IMR-90 (cell line): ENCODE data around the gene RGL4. TPM values are rescaled to one million over a fixed set of nuclear protein-coding genes. Genes with fewer than 3 reads are reported as not detected.

Experiments
- ATAC-seq: fragments of 200-7000 bp; cut with Tn5 transposase; 2 replicates; pipeline ENCODE4 v1.9.1; 2020; ENCODE audit warnings: low read depth, mild to moderate bottlenecking, moderate library complexity
- BruUV-seq: library from RNA; stranded (reverse); fragments of 400-500 nt; replicated peaks from 2 replicates; lab custom pipeline; 2021; lab: Mats Ljungman, UMichigan
- CTCF ChIA-PET: fragments of 300-600 bp; formaldehyde crosslinking; extraction: SDS; loops from one replicate; lab custom pipeline; 2021; ENCODE audit warnings: antibody characterized with exemption; lab: Yijun Ruan, JAX
- POLR2A ChIA-PET: fragments of 300-600 bp; sonication (Branson Sonifier 250); formaldehyde crosslinking; loops from one replicate; lab custom pipeline; 2022; ENCODE audit warnings: antibody characterized with exemption; ENCODE audit not compliant: unreplicated experiment; lab: Charles Lee
- DNase-seq: peaks from one replicate; pipeline ENCODE4 v3.0.0; 2013
- H2AFZ ChIP-seq: replicated peaks from 2 replicates; pipeline ENCODE3; 2013; ENCODE audit warnings: low read length, mild to moderate bottlenecking; ENCODE audit not compliant: poor library complexity
- H2AK5ac ChIP-seq: 2 replicates; pipeline ENCODE4 v1.6.1; 2013; ENCODE audit warnings: low read depth, low read length, inconsistent platforms
- H2AK9ac ChIP-seq: replicated peaks from 2 replicates; pipeline ENCODE3; 2013; ENCODE audit warnings: mild to moderate bottlenecking, low read depth, low read length, moderate library complexity; ENCODE audit not compliant: poor library complexity
- H2BK120ac ChIP-seq: 2 replicates; pipeline ENCODE4 v1.6.1; 2013; ENCODE audit warnings: low read depth, low read length, inconsistent platforms
- H2BK15ac ChIP-seq: 3 replicates; pipeline ENCODE4 v1.6.1; 2013; ENCODE audit warnings: low read depth, low read length, inconsistent platforms
- H2BK20ac ChIP-seq: 2 replicates; pipeline ENCODE4 v1.6.1; 2013; ENCODE audit warnings: low read depth, mild to moderate bottlenecking, inconsistent platforms, low read length, moderate library complexity
- H2BK5ac ChIP-seq: 2 replicates; pipeline ENCODE4 v1.6.1; 2013; ENCODE audit warnings: mild to moderate bottlenecking, low read depth, low read length, inconsistent platforms; ENCODE audit not compliant: poor library complexity, severe bottlenecking
- H3K14ac ChIP-seq: replicated peaks from 2 replicates; pipeline ENCODE4 v1.6.1; 2013; ENCODE audit warnings: low read depth, low read length, inconsistent platforms
- H3K18ac ChIP-seq: 2 replicates; pipeline ENCODE4 v1.6.1; 2013; ENCODE audit warnings: low read depth, low read length, control low read depth
- H3K23ac ChIP-seq: 2 replicates; pipeline ENCODE4 v1.6.1; 2013; ENCODE audit warnings: low read depth, low read length, inconsistent platforms
- H3K27ac ChIP-seq: 2 replicates; pipeline ENCODE4 v1.5.1; 2013; ENCODE audit warnings: mild to moderate bottlenecking, control low read depth, low read length; ENCODE audit not compliant: insufficient read depth
- H3K27me3 ChIP-seq: 2 replicates; pipeline ENCODE4 v1.6.1; 2013; ENCODE audit warnings: low read length; ENCODE audit not compliant: control insufficient read depth, insufficient read depth
- H3K36me3 ChIP-seq: 2 replicates; pipeline ENCODE4 v1.6.1; 2013; ENCODE audit warnings: low read length, mixed read lengths; ENCODE audit not compliant: control insufficient read depth, insufficient read depth
- H3K4ac ChIP-seq: 2 replicates; pipeline ENCODE4 v1.6.1; 2013; ENCODE audit warnings: low read depth, low read length, inconsistent platforms
- H3K4me1 ChIP-seq: 2 replicates; pipeline ENCODE4 v1.6.1; 2013; ENCODE audit warnings: low read length, mixed read lengths; ENCODE audit not compliant: control insufficient read depth, insufficient read depth
- H3K4me2 ChIP-seq: 2 replicates; pipeline ENCODE4 v1.6.1; 2013; ENCODE audit warnings: low read depth, mild to moderate bottlenecking, control low read depth, low read length, moderate library complexity
- H3K4me3 ChIP-seq: 2 replicates; pipeline ENCODE4 v1.5.1; 2013; ENCODE audit warnings: low read depth, mild to moderate bottlenecking, control low read depth, low read length, moderate library complexity; ENCODE audit not compliant: insufficient read depth
- H3K56ac ChIP-seq: 2 replicates; pipeline ENCODE4 v1.6.1; 2013; ENCODE audit warnings: low read length, inconsistent platforms; ENCODE audit not compliant: insufficient read depth; ENCODE audit errors: extremely low read depth
- H3K79me1 ChIP-seq, 2 experiments: 2 replicates each; pipeline ENCODE4 v1.6.1; 2013; ENCODE audit warnings: low read length in 2 of 2, inconsistent platforms in 1 of 2, low read depth in 1 of 2
- H3K9ac ChIP-seq: 2 replicates; pipeline ENCODE4 v1.6.1; 2013; ENCODE audit warnings: low read depth, low read length, control low read depth
- H3K9me1 ChIP-seq: 2 replicates; pipeline ENCODE4 v1.6.1; 2013; ENCODE audit warnings: low read length, inconsistent platforms; ENCODE audit not compliant: insufficient read depth
- H3K9me3 ChIP-seq: 2 replicates; pipeline ENCODE4 v1.6.1; 2013; ENCODE audit warnings: low read length; ENCODE audit not compliant: control insufficient read depth, insufficient read depth
- H4K20me1 ChIP-seq: 2 replicates; pipeline ENCODE4 v1.6.1; 2013; ENCODE audit warnings: low read length, inconsistent platforms; ENCODE audit not compliant: insufficient read depth
- H4K5ac ChIP-seq: 2 replicates; pipeline ENCODE4 v1.6.1; 2013; ENCODE audit warnings: mild to moderate bottlenecking, low read depth, low read length, control low read depth
- H4K8ac ChIP-seq, 2 experiments: 2 replicates each; pipeline ENCODE4 v1.6.1; 2013; ENCODE audit warnings: low read depth in 2 of 2, low read length in 2 of 2, control low read depth in 1 of 2, inconsistent platforms in 1 of 2
- H4K91ac ChIP-seq: 2 replicates; pipeline ENCODE4 v1.6.1; 2013; ENCODE audit warnings: low read depth, low read length, inconsistent platforms; ENCODE audit not compliant: insufficient read depth
- BHLHE40 ChIP-seq: fragments of 150-350 bp; IDR thresholded peaks from 2 replicates; pipeline ENCODE4 v1.6.1; 2016; ENCODE audit warnings: mild to moderate bottlenecking, low read depth, low read length
- FOS ChIP-seq: fragments of 150-350 bp; IDR thresholded peaks from 2 replicates; pipeline ENCODE4 v1.6.1; 2016; ENCODE audit warnings: low read depth, low read length
- MAZ ChIP-seq: IDR thresholded peaks from 2 replicates; pipeline ENCODE4 v1.6.1; 2012; ENCODE audit warnings: low read depth, mild to moderate bottlenecking, low read length, improper control_type of control experiment, moderate library complexity, borderline replicate concordance
- NFE2L2 ChIP-seq: fragments of 150-350 bp; IDR thresholded peaks from 2 replicates; pipeline ENCODE4 v1.6.1; 2016; ENCODE audit warnings: low read depth, mild to moderate bottlenecking, low read length
- POLR2A ChIP-seq: IDR thresholded peaks from 2 replicates; pipeline ENCODE4 v1.6.1; 2012; ENCODE audit warnings: mild to moderate bottlenecking, low read depth, low read length
- RCOR1 ChIP-seq: IDR thresholded peaks from 2 replicates; pipeline ENCODE4 v1.6.1; 2012; ENCODE audit warnings: mild to moderate bottlenecking, low read length, improper control_type of control experiment; ENCODE audit not compliant: insufficient replicate concordance
- RFX5 ChIP-seq: IDR thresholded peaks from 2 replicates; pipeline ENCODE4 v1.8.0; 2012; ENCODE audit warnings: low read depth, mild to moderate bottlenecking, low read length, moderate library complexity
- WGBS, 2 experiments: methylation state at CpG; one replicate each; pipeline versions ENCODE4 v1.1.5 to v1.1.7; 2013; ENCODE audit warnings: missing lambda C conversion rate in 2 of 2; ENCODE audit not compliant: insufficient read length in 1 of 2; ENCODE audit errors: extremely low coverage in 2 of 2; 5-methylcytosine and 5-hydroxymethylcytosine counted together
- dilution Hi-C: fragments of 300-500 bp; cut with HindIII; formaldehyde crosslinking; loops from one replicate; pipeline ENCODE4 v1.14.3; 2018; ENCODE audit warnings: low sequenced_read_pairs; ENCODE audit not compliant: unreplicated experiment
- in situ Hi-C: fragments of 300-500 bp; cut with MboI; formaldehyde crosslinking; loops from 3 replicates; pipeline ENCODE4 v1.14.3; 2019; ENCODE audit warnings: low sequenced_read_pairs, inconsistent platforms, mixed read lengths
- intact Hi-C: fragments of 100-400 bp; cut with micrococcal nuclease; formaldehyde crosslinking; loops from 2 replicates; pipeline ENCODE4 v1.10.0; 2022
- polyA plus RNA-seq, 3 experiments: library from polyadenylated mRNA; depleted of rRNA; stranded (reverse); fragments of >200 nt; gene quantifications; 2 replicates each; pipeline ENCODE4 v1.2.3, GENCODE V29; 2012; ENCODE audit warnings: low replicate concordance in 1 of 3
- total RNA-seq: library from RNA; depleted of rRNA; stranded (reverse); fragments of >200 nt; gene quantifications from 2 replicates; pipeline ENCODE4 v1.2.3, GENCODE V29; 2012
- TF ChIP-seq, protein P1 (sequence below): conservative IDR thresholded peaks from 2 replicates; pipeline ENCODE4 v1.5.1; 2012; ENCODE audit warnings: mild to moderate bottlenecking, low read depth, low read length, improper control_type of control experiment
- TF ChIP-seq, protein P2 (sequence below): fragments of 150-350 bp; IDR thresholded peaks from 2 replicates; pipeline ENCODE4 v1.6.1; 2016; ENCODE audit warnings: low read depth, mild to moderate bottlenecking, low read length, moderate library complexity, borderline replicate concordance

The RGL4 gene
- total and polyA plus RNA-seq, 2 of the 4 experiments (the other 2 are of a cell fraction): not detected

DNA sequence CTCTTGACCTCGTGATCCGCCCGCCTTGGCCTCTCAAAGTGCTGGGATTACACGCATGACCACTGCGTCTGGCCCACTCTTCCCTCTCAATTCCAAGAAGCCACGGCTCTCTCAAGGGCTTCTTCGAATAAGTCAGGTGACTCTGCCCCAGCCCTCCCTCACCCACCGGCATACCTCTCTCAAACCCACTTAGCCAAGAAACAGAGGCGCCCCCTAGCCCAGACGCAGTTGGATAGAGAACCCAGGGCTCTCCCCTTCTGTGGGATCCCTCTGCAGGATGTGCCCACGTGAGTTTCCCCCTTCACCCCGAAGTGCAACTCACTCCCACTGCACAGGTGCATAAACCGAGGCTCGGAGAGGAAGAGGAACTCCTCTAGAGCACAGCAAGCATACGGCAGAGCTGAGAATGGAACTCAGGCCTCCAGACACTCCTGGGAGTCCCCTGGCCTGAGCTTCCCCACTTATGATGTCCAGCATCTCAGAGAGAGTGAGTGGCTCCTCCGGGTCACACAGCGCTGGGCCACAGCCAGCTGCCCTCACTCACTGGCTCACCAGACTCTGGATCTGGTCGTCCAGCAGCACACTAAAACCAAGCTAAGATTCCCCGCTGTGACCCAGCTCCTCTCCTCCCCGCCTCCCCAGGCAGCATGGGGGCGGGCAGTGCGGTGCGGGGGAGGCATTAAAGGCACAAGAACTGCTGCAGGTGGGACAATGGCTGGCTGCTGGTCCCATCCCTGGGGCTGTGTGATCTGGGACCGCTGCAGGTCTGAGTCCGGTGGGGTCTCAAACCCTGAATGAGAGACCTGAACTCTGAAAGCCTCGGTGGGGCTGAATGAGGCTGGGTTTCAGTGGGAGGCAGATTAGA lies 16.8 kb upstream of the RGL4 start:
- no peaks in the 10 kb centered on the region for H3K9me3 ChIP-seq
- no peak overlapping the region for H2AFZ ChIP-seq
- no TSS peak for BruUV-seq
- H3K18ac ChIP-seq: no peak overlapping the region
- H3K9ac ChIP-seq: no peak overlapping the region
- ATAC-seq (no peak), DNase-seq (no peak)
- H4K5ac ChIP-seq: no peak overlapping the region
- no peak overlapping the region for H2BK120ac ChIP-seq
- H3K79me1 ChIP-seq: no peaks in the 10 kb centered on the region
- no peaks in the 10 kb centered on the region for H3K27me3 ChIP-seq
- TF ChIP-seq RFX5: no peak
- no peak for TF ChIP-seq FOS
- no peak for TF ChIP-seq POLR2A
- TF ChIP-seq NFE2L2: no peak
- TF ChIP-seq, protein P1, sequence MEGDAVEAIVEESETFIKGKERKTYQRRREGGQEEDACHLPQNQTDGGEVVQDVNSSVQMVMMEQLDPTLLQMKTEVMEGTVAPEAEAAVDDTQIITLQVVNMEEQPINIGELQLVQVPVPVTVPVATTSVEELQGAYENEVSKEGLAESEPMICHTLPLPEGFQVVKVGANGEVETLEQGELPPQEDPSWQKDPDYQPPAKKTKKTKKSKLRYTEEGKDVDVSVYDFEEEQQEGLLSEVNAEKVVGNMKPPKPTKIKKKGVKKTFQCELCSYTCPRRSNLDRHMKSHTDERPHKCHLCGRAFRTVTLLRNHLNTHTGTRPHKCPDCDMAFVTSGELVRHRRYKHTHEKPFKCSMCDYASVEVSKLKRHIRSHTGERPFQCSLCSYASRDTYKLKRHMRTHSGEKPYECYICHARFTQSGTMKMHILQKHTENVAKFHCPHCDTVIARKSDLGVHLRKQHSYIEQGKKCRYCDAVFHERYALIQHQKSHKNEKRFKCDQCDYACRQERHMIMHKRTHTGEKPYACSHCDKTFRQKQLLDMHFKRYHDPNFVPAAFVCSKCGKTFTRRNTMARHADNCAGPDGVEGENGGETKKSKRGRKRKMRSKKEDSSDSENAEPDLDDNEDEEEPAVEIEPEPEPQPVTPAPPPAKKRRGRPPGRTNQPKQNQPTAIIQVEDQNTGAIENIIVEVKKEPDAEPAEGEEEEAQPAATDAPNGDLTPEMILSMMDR: no peak
- TF ChIP-seq, protein P2, sequence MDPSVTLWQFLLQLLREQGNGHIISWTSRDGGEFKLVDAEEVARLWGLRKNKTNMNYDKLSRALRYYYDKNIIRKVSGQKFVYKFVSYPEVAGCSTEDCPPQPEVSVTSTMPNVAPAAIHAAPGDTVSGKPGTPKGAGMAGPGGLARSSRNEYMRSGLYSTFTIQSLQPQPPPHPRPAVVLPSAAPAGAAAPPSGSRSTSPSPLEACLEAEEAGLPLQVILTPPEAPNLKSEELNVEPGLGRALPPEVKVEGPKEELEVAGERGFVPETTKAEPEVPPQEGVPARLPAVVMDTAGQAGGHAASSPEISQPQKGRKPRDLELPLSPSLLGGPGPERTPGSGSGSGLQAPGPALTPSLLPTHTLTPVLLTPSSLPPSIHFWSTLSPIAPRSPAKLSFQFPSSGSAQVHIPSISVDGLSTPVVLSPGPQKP: no peak
- TF ChIP-seq RCOR1: no peak
- no peak for TF ChIP-seq MAZ
- TF ChIP-seq BHLHE40: no peak
- H2BK20ac ChIP-seq: no peak overlapping the region
- H4K20me1 ChIP-seq: no peaks in the 10 kb centered on the region
- H3K9me1 ChIP-seq: peaks cover 3% of the 10 kb centered on the region
- H3K56ac ChIP-seq: no peak overlapping the region
- WGBS, 2 experiments: 87% methylated on average over 6 of the region's 26 CpGs; no CpG with 5 or more reads in 1 of the 2 experiments
- H3K23ac ChIP-seq: no peak overlapping the region
- no peak overlapping the region for H2AK5ac ChIP-seq
- intact Hi-C loops (no loop called here), in situ Hi-C loops (no loop called here), dilution Hi-C loops (no loop called here)
- H4K8ac ChIP-seq: no peak overlapping the region
- no peak overlapping the region for H2AK9ac ChIP-seq
- no peak overlapping the region for H2BK5ac ChIP-seq
- ChIA-PET CTCF (no interaction called here), POLR2A (no interaction called here)
- no peak overlapping the region for H3K4me3 ChIP-seq
- H3K27ac ChIP-seq: no peak overlapping the region
- H3K4me1 ChIP-seq: no peaks in the 10 kb centered on the region
- no peaks in the 10 kb centered on the region for H3K36me3 ChIP-seq
- H3K14ac ChIP-seq: no peak overlapping the region
- H4K91ac ChIP-seq: no peak overlapping the region
- no peak overlapping the region for H2BK15ac ChIP-seq
- H3K4me2 ChIP-seq: no peak overlapping the region
- H3K4ac ChIP-seq: no peak overlapping the region
